KOPT-K1 (cell line): ENCODE measurements around the gene SETBP1.

ENCODE experiments used
- H3K27ac ChIP-seq: fragments of 200-600 bp; sonication (generic); 2 replicates; pipeline ENCODE4 v1.5.1; 2016; ENCODE audit warnings: antibody characterized with exemption, mild to moderate bottlenecking, low read depth, low read length; ENCODE audit not compliant: poor library complexity, severe bottlenecking
- H3K36me3 ChIP-seq: fragments of 200-600 bp; sonication (generic); 2 replicates; pipeline ENCODE4 v1.5.1; 2017; ENCODE audit warnings: antibody characterized with exemption, mild to moderate bottlenecking, low read length, moderate library complexity; ENCODE audit not compliant: insufficient read depth
- H3K9me3 ChIP-seq: fragments of 200-600 bp; sonication (generic); 2 replicates; pipeline ENCODE4 v1.5.1; 2017; ENCODE audit warnings: antibody characterized with exemption, low read length, mild to moderate bottlenecking; ENCODE audit not compliant: insufficient read depth, poor library complexity, severe bottlenecking

The SETBP1 gene

GRCh38 chr18:45085916-45086624, 405.4 kb downstream of the SETBP1 start:
- H3K27ac ChIP-seq = no peak overlapping the region
- H3K36me3 ChIP-seq = no peaks in the 10 kb centered on the region
- no peaks in the 10 kb centered on the region for H3K9me3 ChIP-seq

GRCh38 chr18:45086777-45087176, 406.1 kb downstream of the SETBP1 start:
- no peaks in the 10 kb centered on the region for H3K9me3 ChIP-seq
- H3K27ac ChIP-seq = no peak overlapping the region
- H3K36me3 ChIP-seq = no peaks in the 10 kb centered on the region

GRCh38 chr18:45090526-45091140, 409.9 kb downstream of the SETBP1 start:
- Histone ChIP-seq H3K27ac (no peak overlapping the region), H3K9me3 (no peaks in the 10 kb centered on the region), H3K36me3 (no peaks in the 10 kb centered on the region)

GRCh38 chr18:45100321-45101105, 419.8 kb downstream of the SETBP1 start:
- no peak overlapping the region for H3K27ac ChIP-seq
- H3K36me3 ChIP-seq = no peaks in the 10 kb centered on the region
- H3K9me3 ChIP-seq = no peaks in the 10 kb centered on the region

- H3K27ac ChIP-seq = no peak overlapping the region
- H3K36me3 ChIP-seq = no peaks in the 10 kb centered on the region
- no peaks in the 10 kb centered on the region for H3K9me3 ChIP-seq
Measured at GRCh38 chr18:45102126-45102525, 421.4 kb downstream of the SETBP1 start.

- Histone ChIP-seq H3K36me3 (no peaks in the 10 kb centered on the region), H3K9me3 (no peaks in the 10 kb centered on the region), H3K27ac (no peak overlapping the region)
Measured at GRCh38 chr18:45102863-45103262, 422.2 kb downstream of the SETBP1 start.

- Histone ChIP-seq H3K9me3 (no peaks in the 10 kb centered on the region), H3K36me3 (no peaks in the 10 kb centered on the region), H3K27ac (no peak overlapping the region)
Measured at GRCh38 chr18:45103319-45104048, 422.8 kb downstream of the SETBP1 start.

GRCh38 chr18:45104049-45104395, 423.3 kb downstream of the SETBP1 start:
- H3K9me3 ChIP-seq = no peaks in the 10 kb centered on the region
- no peaks in the 10 kb centered on the region for H3K36me3 ChIP-seq
- no peak overlapping the region for H3K27ac ChIP-seq

- Histone ChIP-seq H3K9me3 (no peaks in the 10 kb centered on the region), H3K27ac (no peak overlapping the region), H3K36me3 (no peaks in the 10 kb centered on the region)
Measured at GRCh38 chr18:45106331-45106774, 425.7 kb downstream of the SETBP1 start.

- no peaks in the 10 kb centered on the region for H3K9me3 ChIP-seq
- no peak overlapping the region for H3K27ac ChIP-seq
- H3K36me3 ChIP-seq = no peaks in the 10 kb centered on the region
Measured at GRCh38 chr18:45107425-45107824, 426.7 kb downstream of the SETBP1 start.

- Histone ChIP-seq H3K27ac (no peak overlapping the region), H3K9me3 (no peaks in the 10 kb centered on the region), H3K36me3 (no peaks in the 10 kb centered on the region)
Measured at GRCh38 chr18:45108754-45109153, 428.1 kb downstream of the SETBP1 start.

- Histone ChIP-seq H3K36me3 (no peaks in the 10 kb centered on the region), H3K27ac (no peak overlapping the region), H3K9me3 (no peaks in the 10 kb centered on the region)
Measured at GRCh38 chr18:45109271-45109670, 428.6 kb downstream of the SETBP1 start.

GRCh38 chr18:45109706-45110105, 429.0 kb downstream of the SETBP1 start:
- H3K36me3 ChIP-seq = no peaks in the 10 kb centered on the region
- H3K9me3 ChIP-seq = no peaks in the 10 kb centered on the region
- no peak overlapping the region for H3K27ac ChIP-seq

GRCh38 chr18:45110577-45111501, 430.2 kb downstream of the SETBP1 start:
- Histone ChIP-seq H3K27ac (no peak overlapping the region), H3K36me3 (no peaks in the 10 kb centered on the region), H3K9me3 (no peaks in the 10 kb centered on the region)
